Gastrocnemius medialis (tissue), 4 donors: ENCODE data around the gene MAGOHB.

ENCODE experiments used
- POLR2A ChIP-seq, 2 donors: fragments of 450-650 bp; IDR thresholded peaks; one replicate each; pipeline ENCODE4 v1.6.1; 2017; ENCODE audit warnings: antibody characterized with exemption in 2 of 2, mild to moderate bottlenecking in 2 of 2, moderate library complexity in 2 of 2
- TF ChIP-seq, protein P1 (sequence below), 5 experiments: fragments of 450-650 bp in 3 of 5; fragments of 200-600 bp in 2 of 5; sonication (generic) in 2 of 5; IDR thresholded peaks in 4 of 5; conservative IDR thresholded peaks in 1 of 5; 1 replicate in 4 of 5; 2 replicates in 1 of 5; pipeline ENCODE4 v1.5.1; 2016 to 2019; ENCODE audit warnings: antibody characterized with exemption in 5 of 5, mild to moderate bottlenecking in 3 of 5, moderate library complexity in 3 of 5

- no peak for TF ChIP-seq POLR2A (IDR thresholded peaks at IDR 0.05)
- TF ChIP-seq, protein P1, sequence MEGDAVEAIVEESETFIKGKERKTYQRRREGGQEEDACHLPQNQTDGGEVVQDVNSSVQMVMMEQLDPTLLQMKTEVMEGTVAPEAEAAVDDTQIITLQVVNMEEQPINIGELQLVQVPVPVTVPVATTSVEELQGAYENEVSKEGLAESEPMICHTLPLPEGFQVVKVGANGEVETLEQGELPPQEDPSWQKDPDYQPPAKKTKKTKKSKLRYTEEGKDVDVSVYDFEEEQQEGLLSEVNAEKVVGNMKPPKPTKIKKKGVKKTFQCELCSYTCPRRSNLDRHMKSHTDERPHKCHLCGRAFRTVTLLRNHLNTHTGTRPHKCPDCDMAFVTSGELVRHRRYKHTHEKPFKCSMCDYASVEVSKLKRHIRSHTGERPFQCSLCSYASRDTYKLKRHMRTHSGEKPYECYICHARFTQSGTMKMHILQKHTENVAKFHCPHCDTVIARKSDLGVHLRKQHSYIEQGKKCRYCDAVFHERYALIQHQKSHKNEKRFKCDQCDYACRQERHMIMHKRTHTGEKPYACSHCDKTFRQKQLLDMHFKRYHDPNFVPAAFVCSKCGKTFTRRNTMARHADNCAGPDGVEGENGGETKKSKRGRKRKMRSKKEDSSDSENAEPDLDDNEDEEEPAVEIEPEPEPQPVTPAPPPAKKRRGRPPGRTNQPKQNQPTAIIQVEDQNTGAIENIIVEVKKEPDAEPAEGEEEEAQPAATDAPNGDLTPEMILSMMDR (IDR thresholded peaks at IDR 0.05 in 4 of 5, conservative IDR thresholded peaks at IDR 0.05 in 1 of 5) = no peak
These were observed 4.5 kb upstream of the MAGOHB start for GRCh38 chr12:10617863-10618262.
